Sigmoid colon (tissue), 4 donors: Measurements from ENCODE around the gene CACNG4.

Experiments
- POLR2A ChIP-seq, 2 donors: fragments of 450-650 bp; IDR thresholded peaks; one replicate each; pipeline ENCODE4 v1.6.1; 2016; ENCODE audit warnings: antibody characterized with exemption in 2 of 2, mild to moderate bottlenecking in 2 of 2, moderate library complexity in 2 of 2
- POLR2AphosphoS5 ChIP-seq, 4 donors: sonication (generic); formaldehyde crosslinking; IDR thresholded peaks; one replicate each; pipeline ENCODE4 v1.6.1; 2017; ENCODE audit warnings: antibody characterized with exemption in 4 of 4
- TF ChIP-seq, protein P1 (sequence below), 4 experiments: fragments of 450-650 bp in 3 of 4; fragments of 200-600 bp in 1 of 4; IDR thresholded peaks; one replicate each; pipeline ENCODE4 v1.5.1; 2016 to 2019; ENCODE audit warnings: antibody characterized with exemption in 4 of 4, mild to moderate bottlenecking in 3 of 4, moderate library complexity in 2 of 4

DNA sequence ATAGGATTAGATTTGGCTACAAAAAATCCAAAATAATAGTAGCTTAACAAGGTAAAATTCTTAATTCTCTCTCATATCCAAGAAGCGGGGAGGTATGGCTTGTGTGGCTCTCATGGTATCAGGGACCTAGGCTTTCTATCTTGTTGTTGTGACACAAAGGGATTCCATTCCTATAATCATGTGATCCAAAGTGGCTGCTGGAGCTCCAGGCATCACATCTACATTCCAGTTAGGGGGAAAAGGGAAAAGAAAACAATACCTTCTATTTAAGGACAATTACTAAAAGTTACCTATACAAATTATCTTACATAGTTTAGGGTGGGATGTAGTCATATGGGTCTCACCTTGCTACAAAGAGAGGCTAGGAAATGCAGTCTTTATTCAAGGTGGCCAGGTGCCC is 47.6 kb upstream of the CACNG4 start:
- TF ChIP-seq, protein P1, sequence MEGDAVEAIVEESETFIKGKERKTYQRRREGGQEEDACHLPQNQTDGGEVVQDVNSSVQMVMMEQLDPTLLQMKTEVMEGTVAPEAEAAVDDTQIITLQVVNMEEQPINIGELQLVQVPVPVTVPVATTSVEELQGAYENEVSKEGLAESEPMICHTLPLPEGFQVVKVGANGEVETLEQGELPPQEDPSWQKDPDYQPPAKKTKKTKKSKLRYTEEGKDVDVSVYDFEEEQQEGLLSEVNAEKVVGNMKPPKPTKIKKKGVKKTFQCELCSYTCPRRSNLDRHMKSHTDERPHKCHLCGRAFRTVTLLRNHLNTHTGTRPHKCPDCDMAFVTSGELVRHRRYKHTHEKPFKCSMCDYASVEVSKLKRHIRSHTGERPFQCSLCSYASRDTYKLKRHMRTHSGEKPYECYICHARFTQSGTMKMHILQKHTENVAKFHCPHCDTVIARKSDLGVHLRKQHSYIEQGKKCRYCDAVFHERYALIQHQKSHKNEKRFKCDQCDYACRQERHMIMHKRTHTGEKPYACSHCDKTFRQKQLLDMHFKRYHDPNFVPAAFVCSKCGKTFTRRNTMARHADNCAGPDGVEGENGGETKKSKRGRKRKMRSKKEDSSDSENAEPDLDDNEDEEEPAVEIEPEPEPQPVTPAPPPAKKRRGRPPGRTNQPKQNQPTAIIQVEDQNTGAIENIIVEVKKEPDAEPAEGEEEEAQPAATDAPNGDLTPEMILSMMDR (IDR thresholded peaks at IDR 0.05) = no peak
- TF ChIP-seq POLR2AphosphoS5 (IDR thresholded peaks at IDR 0.05) = no peak
- no peak for TF ChIP-seq POLR2A (IDR thresholded peaks at IDR 0.05)
